Activated CD4-positive, alpha-beta memory T cell treated with anti-CD3 and anti-CD28 coated beads, Interleukin-2, amount 10 ng/mL, durations not matched to agents 7 days and 5 days (primary cell): ENCODE data around the gene CNTRL. TPM values are rescaled to one million over a fixed set of nuclear protein-coding genes. Genes with fewer than 3 reads are reported as not detected.
A peak's percentile ranks its signal among the peaks of the same experiment; 100 is the strongest.
"Not testable (repeated sequence)": the region's sequence is repeated elsewhere in the genome, so short reads cannot be mapped to it uniquely, and the experiment has no call there.

Source experiments
- CTCF ChIA-PET: fragments of 350-600 bp; sonication (Branson Sonifier 250); formaldehyde crosslinking; loops from one replicate; lab custom pipeline; 2021; ENCODE audit warnings: antibody characterized with exemption, inconsistent platforms; lab: Charles Lee
- POLR2A ChIA-PET: fragments of 350-600 bp; sonication (Branson Sonifier 250); formaldehyde crosslinking; loops from one replicate; lab custom pipeline; 2021; ENCODE audit warnings: antibody characterized with exemption; lab: Charles Lee
- DNase-seq: peaks from one replicate; pipeline ENCODE4 v3.0.0-alpha.2; 2020
- H3K27ac Mint-ChIP-seq: one replicate; pipeline ENCODE4 v1.8.0; 2021; ENCODE audit warnings: mild to moderate bottlenecking, mixed read lengths
- H3K27me3 Mint-ChIP-seq: one replicate; pipeline ENCODE4 v1.8.0; 2021; ENCODE audit warnings: mixed read lengths
- H3K36me3 Mint-ChIP-seq: one replicate; pipeline ENCODE4 v1.8.0; 2021; ENCODE audit warnings: low read depth, mixed read lengths
- H3K4me1 Mint-ChIP-seq: one replicate; pipeline ENCODE4 v1.8.0; 2021; ENCODE audit warnings: mixed read lengths
- H3K4me3 Mint-ChIP-seq: one replicate; pipeline ENCODE4 v1.8.0; 2021; ENCODE audit warnings: mild to moderate bottlenecking, mixed read lengths
- H3K9me3 Mint-ChIP-seq: one replicate; pipeline ENCODE4 v1.8.0; 2021; ENCODE audit warnings: mixed read lengths
- total RNA-seq, 2 experiments: library from RNA; stranded (reverse); gene quantifications; one replicate each; pipeline ENCODE4 v1.2.3, GENCODE V29; 2021

CNTRL gene
- total RNA-seq, 2 experiments from 2014 or later = 84.1 to 86.9 TPM

DNA sequence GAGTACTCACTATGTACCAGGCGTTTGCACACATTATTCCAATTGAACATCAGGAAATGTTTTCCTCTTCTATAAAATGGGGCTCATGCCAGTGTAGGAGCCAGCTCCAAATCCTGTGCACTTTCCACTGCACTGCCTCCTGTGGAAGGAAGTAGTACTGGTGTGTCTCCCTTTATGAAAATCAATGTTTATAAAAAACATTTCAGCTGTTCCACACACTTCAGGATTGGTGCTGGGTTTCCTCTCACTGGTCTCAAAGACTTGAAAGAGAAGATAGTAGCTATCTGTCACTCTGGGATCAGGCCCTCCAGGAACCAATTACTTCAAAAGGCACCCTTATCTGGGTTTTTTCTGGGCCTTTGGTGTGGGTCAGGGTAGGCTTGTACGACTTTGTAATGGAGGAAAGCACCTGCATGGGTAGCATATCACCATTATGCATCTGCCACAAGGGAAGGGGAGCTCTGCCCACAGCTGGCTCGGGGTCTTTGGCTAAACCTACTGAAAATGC, 94.4 kb downstream of the CNTRL start:
- H3K4me1 Mint-ChIP-seq = peaks cover 6% of the 10 kb centered on the region
- no peak overlapping the region for H3K4me3 Mint-ChIP-seq
- H3K27ac Mint-ChIP-seq = peak overlapping the region; percentile 15
- DNase-seq = no peak
- ChIA-PET POLR2A (interaction anchor here (1.4 kb wide), 1 partner anchor 11 kb away, joined by 4 read pairs; no protein-coding TSS in a partner anchor), CTCF (interaction anchor here (0.5 to 1.8 kb wide), 15 partner anchors 9 to 424 kb away, joined by 3 to 8 read pairs (median 3); no protein-coding TSS in a partner anchor)
- peaks cover 92% of the 10 kb centered on the region for H3K36me3 Mint-ChIP-seq
- H3K27me3 Mint-ChIP-seq = no peaks in the 10 kb centered on the region
- no peaks in the 10 kb centered on the region for H3K9me3 Mint-ChIP-seq

DNA sequence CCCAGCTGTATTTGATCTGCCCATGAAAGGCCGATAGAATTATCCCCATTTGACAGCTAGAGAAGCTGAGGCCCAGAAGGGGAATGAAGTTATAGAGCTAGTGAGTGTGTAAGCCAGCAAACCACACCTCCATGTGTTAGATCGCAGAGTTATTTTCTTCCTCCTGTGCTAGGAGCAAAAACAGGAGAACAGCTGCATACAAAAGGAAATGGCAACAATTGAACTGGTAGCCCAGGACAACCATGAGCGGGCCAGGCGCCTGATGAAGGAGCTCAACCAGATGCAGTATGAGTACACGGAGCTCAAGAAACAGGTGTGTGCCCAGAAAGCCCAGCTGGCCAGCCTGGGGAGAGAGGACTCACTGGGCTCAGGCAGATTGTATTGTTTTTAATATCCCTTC, 96.5 kb downstream of the CNTRL start:
- H3K27ac Mint-ChIP-seq = no peak overlapping the region
- H3K9me3 Mint-ChIP-seq = no peaks in the 10 kb centered on the region
- ChIA-PET POLR2A (interaction anchor here (0.9 to 2.4 kb wide), 3 partner anchors 10 to 51 kb away, joined by 3 to 8 read pairs (median 3); no protein-coding TSS in a partner anchor), CTCF (no interaction called here)
- no peak overlapping the region for H3K4me3 Mint-ChIP-seq
- no peak for DNase-seq
- H3K27me3 Mint-ChIP-seq = no peaks in the 10 kb centered on the region
- peaks cover 6% of the 10 kb centered on the region for H3K4me1 Mint-ChIP-seq
- H3K36me3 Mint-ChIP-seq = peaks cover 91% of the 10 kb centered on the region

GRCh38 chr9:121172726-121173487, 98.2 kb downstream of the CNTRL start:
- ChIA-PET CTCF (no interaction called here), POLR2A (interaction anchor here (1.1 to 2.4 kb wide), 3 partner anchors 9 to 51 kb away, joined by 3 to 8 read pairs (median 4); no protein-coding TSS in a partner anchor)
- no peak overlapping the region for H3K27ac Mint-ChIP-seq
- no peak for DNase-seq
- no peaks in the 10 kb centered on the region for H3K27me3 Mint-ChIP-seq
- H3K4me3 Mint-ChIP-seq = no peak overlapping the region
- H3K4me1 Mint-ChIP-seq = peaks cover 6% of the 10 kb centered on the region
- H3K36me3 Mint-ChIP-seq = peaks cover 92% of the 10 kb centered on the region
- no peaks in the 10 kb centered on the region for H3K9me3 Mint-ChIP-seq

GRCh38 chr9:121173501-121173900, 98.7 kb downstream of the CNTRL start:
- Mint-ChIP-seq H3K27me3 (no peaks in the 10 kb centered on the region), H3K36me3 (peaks cover 92% of the 10 kb centered on the region), H3K9me3 (no peaks in the 10 kb centered on the region), H3K4me1 (peaks cover 3% of the 10 kb centered on the region), H3K4me3 (no peak overlapping the region), H3K27ac (no peak overlapping the region)
- DNase-seq = no peak
- ChIA-PET POLR2A (interaction anchor here (1.2 kb wide), 1 partner anchor 17 kb away, joined by 4 read pairs; no protein-coding TSS in a partner anchor), CTCF (no interaction called here)

DNA sequence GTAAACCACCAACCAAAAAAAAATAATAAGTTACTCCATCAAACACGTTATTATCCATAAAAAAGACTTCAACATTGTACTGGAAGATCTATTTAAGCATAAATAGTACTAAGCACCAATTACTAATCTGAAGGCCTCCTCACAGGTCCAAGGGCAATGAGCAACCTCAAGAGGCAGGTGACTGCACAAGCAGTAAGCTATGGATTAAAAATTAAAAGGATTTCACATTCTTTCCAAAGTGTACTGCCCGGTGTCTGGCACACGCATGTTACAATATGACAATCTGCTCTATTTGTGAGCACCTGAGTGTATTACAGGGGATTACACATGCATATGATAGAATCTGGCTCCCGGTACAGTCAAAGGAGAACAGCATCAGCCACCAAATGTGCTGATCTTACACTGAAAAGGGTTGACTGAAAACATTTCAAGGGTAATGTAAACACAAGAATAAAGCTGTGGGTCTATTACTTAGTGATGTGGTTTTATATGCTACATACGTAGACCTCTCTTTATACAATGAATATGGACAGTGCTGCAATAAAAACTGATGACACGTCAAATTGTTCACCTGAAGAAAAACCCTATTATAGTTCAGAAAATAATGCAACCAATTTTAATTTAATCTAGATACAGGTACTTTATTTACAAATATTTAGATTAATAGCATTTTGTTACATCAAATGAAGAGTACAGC, 104.1 kb downstream of the CNTRL start:
- CTCF ChIA-PET = no interaction called here
- DNase-seq = no peak
- Mint-ChIP-seq H3K36me3 (peaks cover 78% of the 10 kb centered on the region), H3K9me3 (no peaks in the 10 kb centered on the region), H3K27me3 (no peaks in the 10 kb centered on the region), H3K4me3 (no peak overlapping the region), H3K4me1 (peaks cover 11% of the 10 kb centered on the region), H3K27ac (no peak overlapping the region)
- POLR2A ChIA-PET = no interaction called here

- H3K4me1 Mint-ChIP-seq = peaks cover 11% of the 10 kb centered on the region
- DNase-seq, H3K27ac Mint-ChIP-seq, H3K9me3 Mint-ChIP-seq, H3K4me3 Mint-ChIP-seq, CTCF ChIA-PET, H3K27me3 Mint-ChIP-seq, POLR2A ChIA-PET: not testable (repeated sequence)
- peaks cover 77% of the 10 kb centered on the region for H3K36me3 Mint-ChIP-seq
Measured at GRCh38 chr9:121179373-121179721, 104.6 kb downstream of the CNTRL start.

GRCh38 chr9:121179930-121180681, 105.4 kb downstream of the CNTRL start:
- H3K36me3 Mint-ChIP-seq = peaks cover 74% of the 10 kb centered on the region
- H3K27me3 Mint-ChIP-seq = no peaks in the 10 kb centered on the region
- H3K27ac Mint-ChIP-seq = no peak overlapping the region
- POLR2A ChIA-PET = interaction anchor here (0.8 to 1.0 kb wide), 2 partner anchors 8 to 11 kb away, joined by 3 to 4 read pairs; no protein-coding TSS in a partner anchor
- no peaks in the 10 kb centered on the region for H3K9me3 Mint-ChIP-seq
- peaks cover 16% of the 10 kb centered on the region for H3K4me1 Mint-ChIP-seq
- no peak for DNase-seq
- H3K4me3 Mint-ChIP-seq = no peak overlapping the region
- CTCF ChIA-PET = no interaction called here

GRCh38 chr9:121182101-121182836, 107.5 kb downstream of the CNTRL start:
- no peaks in the 10 kb centered on the region for H3K9me3 Mint-ChIP-seq
- DNase-seq = no peak
- ChIA-PET CTCF (no interaction called here), POLR2A (interaction anchor here (1.2 kb wide), 1 partner anchor 10 kb away, joined by 3 read pairs; no protein-coding TSS in a partner anchor)
- H3K27ac Mint-ChIP-seq = no peak overlapping the region
- peaks cover 33% of the 10 kb centered on the region for H3K4me1 Mint-ChIP-seq
- H3K27me3 Mint-ChIP-seq = no peaks in the 10 kb centered on the region
- no peak overlapping the region for H3K4me3 Mint-ChIP-seq
- H3K36me3 Mint-ChIP-seq = peaks cover 70% of the 10 kb centered on the region

GRCh38 chr9:121182989-121183388, 108.2 kb downstream of the CNTRL start:
- H3K4me1 Mint-ChIP-seq = peaks cover 39% of the 10 kb centered on the region
- no peaks in the 10 kb centered on the region for H3K27me3 Mint-ChIP-seq
- peaks cover 63% of the 10 kb centered on the region for H3K36me3 Mint-ChIP-seq
- ChIA-PET POLR2A (no interaction called here), CTCF (interaction anchor here (1.6 kb wide), 1 partner anchor 29 kb away, joined by 7 read pairs; no protein-coding TSS in a partner anchor)
- no peak overlapping the region for H3K4me3 Mint-ChIP-seq
- H3K27ac Mint-ChIP-seq = no peak overlapping the region
- H3K9me3 Mint-ChIP-seq = no peaks in the 10 kb centered on the region
- DNase-seq = no peak

- Mint-ChIP-seq H3K9me3 (no peaks in the 10 kb centered on the region), H3K4me1 (peaks cover 41% of the 10 kb centered on the region), H3K36me3 (peaks cover 56% of the 10 kb centered on the region), H3K4me3 (no peak overlapping the region), H3K27me3 (no peaks in the 10 kb centered on the region), H3K27ac (no peak overlapping the region)
- CTCF ChIA-PET = interaction anchor here (1.0 to 2.9 kb wide), 3 partner anchors 15 to 29 kb away, joined by 7 to 13 read pairs (median 8); no protein-coding TSS in a partner anchor
- DNase-seq = no peak
- POLR2A ChIA-PET = interaction anchor here (1.4 to 3.3 kb wide), 2 partner anchors 8 to 18 kb away, joined by 7 to 14 read pairs; partner anchors contain the start of gene RAB14
Measured at GRCh38 chr9:121183666-121184423, 109.1 kb downstream of the CNTRL start.

GRCh38 chr9:121184463-121184862, 109.7 kb downstream of the CNTRL start:
- POLR2A ChIA-PET = interaction anchor here (0.5 to 3.3 kb wide), 3 partner anchors 9 to 18 kb away, joined by 3 to 14 read pairs (median 7); partner anchors contain the start of gene RAB14
- H3K4me1 Mint-ChIP-seq = peaks cover 43% of the 10 kb centered on the region
- H3K27ac Mint-ChIP-seq = no peak overlapping the region
- H3K36me3 Mint-ChIP-seq = peaks cover 59% of the 10 kb centered on the region
- no peaks in the 10 kb centered on the region for H3K9me3 Mint-ChIP-seq
- no peak for DNase-seq
- no peaks in the 10 kb centered on the region for H3K27me3 Mint-ChIP-seq
- CTCF ChIA-PET = interaction anchor here (1.0 to 2.9 kb wide), 3 partner anchors 15 to 28 kb away, joined by 7 to 13 read pairs (median 8); no protein-coding TSS in a partner anchor
- H3K4me3 Mint-ChIP-seq = no peak overlapping the region
